Renal cortex interstitium (tissue), 11 donors: ENCODE data around the gene RNF166. TPM values are rescaled to one million over a fixed set of nuclear protein-coding genes. Genes with fewer than 3 reads are reported as not detected.

Experiments
- DNase-seq, 11 donors: peaks; one replicate each; pipeline ENCODE4 v3.0.0-alpha.2; 2013; ENCODE audit warnings: low read depth in 9 of 11, low spot score in 4 of 11; ENCODE audit errors: extremely low read depth in 1 of 11
- polyA plus RNA-seq, 3 donors: library from polyadenylated mRNA; unstranded; fragments of 120-200 nt; gene quantifications; one replicate each; pipeline ENCODE4 v1.2.1, GENCODE V29; 2013; ENCODE audit not compliant: insufficient read length in 3 of 3

RNF166 gene
- polyA plus RNA-seq, 3 donors = 14.5 to 22.4 (median 20.1) TPM

DNA sequence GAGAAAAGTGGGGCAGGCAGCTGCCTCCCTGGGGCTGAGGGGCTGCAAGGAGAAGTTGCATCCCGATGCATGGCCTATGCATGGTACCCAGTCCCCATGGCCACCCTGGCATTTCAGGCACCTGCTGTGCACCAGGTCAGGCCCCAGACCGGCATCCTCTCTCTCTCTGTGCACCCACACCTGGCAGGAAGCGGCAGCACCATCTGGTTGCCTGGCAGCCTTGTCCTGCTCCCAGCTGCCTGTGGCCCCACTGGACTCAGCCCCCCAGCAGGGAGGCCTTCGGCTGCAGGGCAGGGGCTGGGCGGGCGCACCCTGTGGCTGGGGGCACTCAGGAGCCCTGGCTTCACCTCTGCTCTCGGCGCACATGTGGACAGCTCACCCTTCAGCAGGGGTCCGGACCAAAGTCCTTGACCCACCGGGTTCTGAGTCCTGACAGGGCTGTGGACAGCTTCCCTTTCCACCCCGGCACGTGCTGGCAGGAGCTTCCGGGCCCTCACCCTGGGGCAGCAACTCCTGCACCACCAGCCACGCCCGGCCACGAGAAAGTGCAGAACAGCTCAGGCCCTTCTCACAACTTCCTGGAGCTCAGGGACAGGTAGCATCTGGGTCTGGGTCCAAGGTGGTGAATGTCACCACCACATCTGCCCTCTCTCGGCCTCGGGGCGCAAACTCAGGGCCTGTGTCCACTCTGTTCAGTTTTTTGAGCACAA, 36.8 kb upstream of the RNF166 start:
- no peak for DNase-seq

GRCh38 chr16:88741368-88741767, 35.2 kb upstream of the RNF166 start:
- no peak for DNase-seq

GRCh38 chr16:88740727-88741055, 34.5 kb upstream of the RNF166 start:
- no peak for DNase-seq

- no peak for DNase-seq
Observed at GRCh38 chr16:88739977-88740726, 33.9 kb upstream of the RNF166 start.

DNA sequence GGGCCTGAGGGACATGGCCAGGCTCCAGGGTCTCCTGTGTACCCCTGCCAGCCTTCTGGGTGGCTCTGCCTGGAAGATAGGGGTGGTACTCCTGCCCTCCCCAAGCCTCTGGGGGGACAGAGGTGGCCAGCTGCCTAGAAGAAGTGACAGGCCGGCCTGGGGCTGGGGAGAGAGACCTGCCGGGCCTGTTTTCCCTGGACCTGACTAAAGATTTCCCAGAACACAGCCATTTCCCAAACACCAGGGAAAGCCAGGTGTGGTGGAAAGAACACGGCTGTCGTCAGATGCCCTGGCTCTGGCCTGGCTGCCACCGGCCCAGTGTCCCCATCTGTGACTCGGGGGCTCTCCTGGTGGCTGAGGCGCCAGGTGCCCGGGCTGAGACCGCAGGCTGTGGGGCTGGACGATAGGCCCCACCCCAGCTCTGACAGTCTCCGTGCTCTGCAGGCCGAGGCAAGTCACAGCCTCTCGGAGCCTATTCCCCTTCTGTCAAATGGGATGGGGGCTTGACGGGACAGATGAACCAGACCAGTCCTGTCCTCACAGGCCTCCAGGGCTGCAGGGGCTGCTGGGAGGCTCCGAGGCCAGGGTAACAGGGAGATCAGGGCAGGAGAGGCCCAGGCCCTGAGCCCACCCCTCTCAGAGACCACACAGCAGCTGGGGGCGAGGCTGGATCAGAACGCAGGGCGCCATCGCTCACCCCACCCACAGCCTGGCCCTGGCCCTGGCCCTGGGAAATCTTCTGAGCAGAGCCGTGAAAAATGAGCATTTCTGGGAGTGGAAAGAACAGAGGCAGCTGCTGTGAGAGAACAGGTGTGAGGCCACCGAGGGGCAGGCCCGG, 33.1 kb upstream of the RNF166 start:
- DNase-seq = no peak

GRCh38 chr16:88738151-88739084, 32.2 kb upstream of the RNF166 start:
- DNase-seq = peak in 2 of 11 donors; percentile 33 to 46

GRCh38 chr16:88737298-88738150, 31.3 kb upstream of the RNF166 start:
- DNase-seq = peak in 8 of 11 donors; percentile 34 to 66 (median 56)

DNA sequence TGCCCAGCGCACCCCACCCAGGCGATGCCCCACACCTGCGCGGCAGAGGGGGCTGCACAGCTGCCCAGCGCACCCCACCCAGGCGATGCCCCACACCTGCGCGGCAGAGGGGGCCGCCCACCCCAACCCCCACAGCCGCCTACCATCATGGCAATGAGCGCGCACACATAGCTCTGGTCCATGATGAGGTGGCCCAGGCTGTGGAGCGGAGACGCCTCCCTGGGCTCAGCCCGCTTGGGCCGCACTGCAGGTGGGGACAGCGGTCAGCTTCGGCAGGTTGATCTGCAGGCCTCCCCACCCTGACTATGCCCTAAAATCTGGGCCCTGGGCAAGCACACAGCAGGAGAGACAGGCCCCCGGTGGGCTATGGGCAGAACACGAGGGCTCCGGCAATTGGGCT, 30.3 kb upstream of the RNF166 start:
- DNase-seq = no peak

DNA sequence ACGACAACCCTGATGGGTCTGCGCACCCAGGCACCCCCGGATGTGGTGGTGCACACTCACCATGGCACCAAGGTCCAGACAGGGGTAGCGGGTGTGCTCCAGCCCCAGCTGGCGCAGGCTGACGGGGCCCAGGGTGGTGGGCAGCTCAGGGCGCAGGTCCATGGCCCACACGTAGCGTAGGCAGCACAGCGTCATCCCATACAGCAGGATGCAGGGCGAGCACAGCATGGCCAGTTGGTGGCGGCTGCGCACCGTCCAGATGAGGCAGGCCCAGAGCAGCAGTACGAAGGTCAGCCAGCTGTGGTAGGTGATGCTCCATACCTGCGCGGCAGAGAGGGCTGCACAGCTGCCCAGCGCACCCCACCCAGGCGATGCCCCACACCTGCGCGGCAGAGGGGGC, 29.9 kb upstream of the RNF166 start:
- DNase-seq = no peak

DNA sequence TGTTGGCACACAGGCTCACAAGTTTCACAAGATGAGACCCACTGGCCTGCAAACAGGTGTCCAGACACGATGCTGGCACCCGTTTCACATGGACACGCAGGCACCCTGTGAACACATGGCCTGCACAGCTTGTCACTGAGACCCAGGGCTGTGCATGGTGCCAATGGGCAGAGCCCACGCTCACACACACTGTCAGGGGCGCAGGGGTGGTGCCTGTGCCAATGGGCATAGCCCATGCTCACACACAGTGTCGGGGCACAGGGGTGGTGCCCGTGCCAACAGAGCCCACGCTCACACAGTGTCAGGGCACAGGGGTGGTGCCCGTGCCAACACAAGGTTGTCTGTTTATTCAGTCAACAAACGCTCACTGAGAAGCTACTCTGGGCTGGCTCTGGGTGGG, 29.4 kb upstream of the RNF166 start:
- DNase-seq = no peak

GRCh38 chr16:88735121-88735520, 28.9 kb upstream of the RNF166 start:
- DNase-seq = no peak

DNA sequence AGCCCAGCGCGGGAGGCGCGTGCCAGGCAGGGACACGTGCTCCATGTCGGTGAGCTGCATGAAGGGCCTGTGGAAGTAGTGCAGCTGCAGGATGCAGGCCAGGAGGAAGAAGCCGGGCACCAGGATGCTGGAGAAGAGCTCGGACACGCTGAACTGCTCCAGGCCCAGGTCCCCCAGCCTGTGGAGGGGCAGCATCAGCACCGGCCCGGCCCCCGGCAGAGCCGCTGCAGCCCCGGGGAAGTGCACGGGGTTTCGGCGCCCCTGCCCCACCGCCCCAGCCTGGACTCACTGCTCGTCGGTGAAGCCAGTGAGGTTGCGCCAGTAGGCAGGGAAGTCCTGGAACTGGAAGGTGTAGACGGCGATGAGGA, 28.1 kb upstream of the RNF166 start:
- no peak for DNase-seq

DNA sequence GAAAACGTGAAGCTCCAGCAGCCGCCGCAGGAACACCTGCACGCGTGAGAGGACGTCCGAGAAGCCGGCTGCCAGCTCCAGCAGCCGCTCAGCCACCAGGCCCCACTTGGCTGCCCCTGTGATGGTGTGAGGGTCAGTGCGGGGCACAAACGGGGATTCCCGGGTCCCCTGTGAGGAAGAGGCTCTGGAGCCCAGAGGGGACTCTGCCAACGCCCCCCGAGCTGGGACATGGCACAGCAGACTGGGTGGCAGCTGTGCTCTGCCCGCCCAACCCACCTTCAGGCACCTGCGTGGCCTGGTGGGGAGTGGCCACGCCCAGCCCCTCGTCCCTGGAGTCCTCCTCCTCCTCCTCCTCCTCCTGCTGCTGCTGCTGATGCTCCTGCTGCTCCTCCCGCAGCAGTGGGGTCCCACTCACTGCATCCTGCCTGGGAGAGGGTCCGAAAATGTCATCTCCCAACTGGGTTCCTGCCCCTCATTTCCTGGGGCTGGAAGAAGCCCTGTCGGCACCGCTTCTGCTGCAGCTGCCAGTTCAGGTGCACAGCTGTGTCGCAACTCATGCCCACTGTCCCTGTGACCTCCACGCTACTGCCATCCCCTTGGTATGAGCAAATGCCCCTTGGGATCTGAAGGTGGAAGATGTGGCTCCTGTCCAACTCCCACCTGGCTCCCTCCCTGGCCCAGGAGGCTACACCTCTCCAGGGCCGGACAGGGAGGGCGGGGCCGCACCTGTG, 27.6 kb upstream of the RNF166 start:
- no peak for DNase-seq

GRCh38 chr16:88732961-88733294, 26.7 kb upstream of the RNF166 start:
- no peak for DNase-seq

DNA sequence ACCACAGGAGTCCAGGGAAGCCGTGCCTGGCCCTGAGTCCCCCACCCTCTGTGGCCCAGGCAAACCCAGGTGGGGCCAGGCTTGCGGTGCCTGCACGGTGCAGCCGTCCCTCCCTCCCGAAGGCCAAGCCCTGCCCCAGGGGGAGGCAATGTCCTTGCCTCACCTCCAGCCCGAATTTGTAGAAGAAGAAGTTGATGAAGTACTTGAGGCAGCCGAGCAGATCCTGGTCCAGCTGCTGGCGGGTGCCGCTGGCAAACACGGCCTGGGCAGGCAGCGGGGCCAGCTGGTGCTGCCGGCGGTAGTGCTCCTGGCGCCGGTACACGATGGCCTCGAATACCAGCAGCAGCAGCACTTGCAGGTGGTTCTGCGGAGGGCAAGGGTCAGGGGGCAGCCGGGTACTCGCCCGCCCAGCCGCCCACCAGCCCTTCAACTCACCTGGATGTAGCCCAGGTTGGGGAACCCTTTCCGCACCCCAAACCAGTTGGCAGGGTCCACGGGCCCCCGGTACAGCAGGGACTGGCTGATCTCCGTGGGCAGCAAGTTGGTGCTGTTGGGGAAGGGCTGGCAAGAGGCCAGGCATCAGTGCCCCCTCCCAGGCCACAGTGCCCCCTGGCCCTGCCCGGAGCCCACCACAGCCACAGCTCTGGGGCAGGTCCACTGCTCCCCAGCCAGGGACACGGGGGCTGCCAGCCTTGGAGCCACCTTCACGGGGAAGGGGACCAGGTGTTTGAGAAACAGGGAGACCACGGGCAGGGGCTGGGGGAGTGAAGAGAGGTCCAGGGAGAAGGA, 26.2 kb upstream of the RNF166 start:
- DNase-seq = no peak

GRCh38 chr16:88731699-88732098, 25.5 kb upstream of the RNF166 start:
- DNase-seq = no peak
